Esophagus squamous epithelium (tissue), 5 donors: ENCODE results near the gene CERKL. TPM values are rescaled to one million over a fixed set of nuclear protein-coding genes. Genes with fewer than 3 reads are reported as not detected.

Experiments used
- DNase-seq: peaks from one replicate; lab custom pipeline; 2025; lab: John Stamatoyannopoulos, UW
- H3K27ac ChIP-seq, 4 donors: fragments of 200-600 bp; sonication (generic); one replicate each; pipeline ENCODE4 v1.5.1; 2016 to 2019; ENCODE audit warnings: mild to moderate bottlenecking in 1 of 4
- H3K27me3 ChIP-seq, 4 donors: fragments of 200-600 bp; sonication (generic); 1 replicate in 3 of 4; 2 replicates in 1 of 4; pipeline versions ENCODE4 v1.5.1 to v1.6.0; 2017 to 2021; ENCODE audit warnings: antibody characterized with exemption in 1 of 4
- H3K36me3 ChIP-seq, 3 donors: fragments of 200-600 bp; sonication (generic); one replicate each; pipeline ENCODE4 v1.5.1; 2016 to 2019
- H3K4me1 ChIP-seq, 3 donors: fragments of 200-600 bp; sonication (generic); one replicate each; pipeline ENCODE4 v1.5.1; 2017 to 2019
- H3K4me3 ChIP-seq, 4 donors: fragments of 200-600 bp; sonication (generic); 1 replicate in 3 of 4; 2 replicates in 1 of 4; pipeline ENCODE4 v1.5.1; 2016 to 2019; ENCODE audit warnings: mild to moderate bottlenecking in 2 of 4, moderate library complexity in 1 of 4
- H3K9me3 ChIP-seq, 3 donors: fragments of 200-600 bp; sonication (generic); one replicate each; pipeline ENCODE4 v1.5.1; 2016 to 2019
- POLR2A ChIP-seq, 4 donors: fragments of 450-650 bp; IDR thresholded peaks; one replicate each; pipeline ENCODE4 v1.6.1; 2017; ENCODE audit warnings: antibody characterized with exemption in 4 of 4, mild to moderate bottlenecking in 4 of 4, moderate library complexity in 3 of 4
- WGBS, 2 donors: methylation state at CpG; one replicate each; pipeline ENCODE4 v1.1.5; 2018; 5-methylcytosine and 5-hydroxymethylcytosine counted together
- intact Hi-C: fragments of 100-400 bp; cut with DNase I; formaldehyde crosslinking; loops from one replicate; pipeline ENCODE4 v1.15.0; 2022
- total RNA-seq, 4 donors: library from RNA; depleted of rRNA; stranded (reverse); fragments of >200 nt; gene quantifications; one replicate each; pipeline ENCODE4 v1.1.0, GENCODE V29; 2016
- TF ChIP-seq, protein P1 (sequence below), 6 experiments: fragments of 450-650 bp in 4 of 6; fragments of 200-600 bp in 2 of 6; sonication (generic) in 2 of 6; IDR thresholded peaks; one replicate each; pipeline ENCODE4 v1.5.1; 2016 to 2019; ENCODE audit warnings: antibody characterized with exemption in 6 of 6, mild to moderate bottlenecking in 4 of 6, moderate library complexity in 4 of 6
- donor health status: DM: yes; HTN: yes; CAD: no.

The CERKL gene
- total RNA-seq, 4 donors from 2014 or later = 0.15 TPM; not detected in 3

DNA sequence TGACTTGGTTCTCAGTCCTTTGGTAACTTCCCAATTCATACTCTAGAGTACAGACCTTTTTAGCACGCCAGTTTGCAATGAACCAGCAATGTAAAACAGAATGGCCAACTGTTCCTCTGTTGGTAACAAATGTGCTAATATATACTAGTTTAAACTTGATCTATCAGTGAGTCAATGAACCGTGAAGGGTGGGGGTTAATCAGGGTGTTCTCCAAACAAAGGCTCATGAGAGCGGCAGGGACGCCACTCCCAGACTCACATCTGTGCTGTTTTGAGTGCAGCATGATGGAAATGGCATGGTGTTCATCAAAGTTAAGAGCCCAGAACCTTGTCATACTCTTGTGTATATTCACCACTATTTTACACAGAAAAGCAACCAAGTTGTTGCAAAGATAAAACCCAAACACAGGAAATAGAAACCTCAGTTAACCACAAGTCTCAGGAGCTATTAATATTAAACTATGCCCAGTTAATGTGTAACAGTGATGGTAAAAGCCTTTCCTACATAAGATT lies 70.3 kb downstream of the CERKL start:
- no peak for DNase-seq

DNA sequence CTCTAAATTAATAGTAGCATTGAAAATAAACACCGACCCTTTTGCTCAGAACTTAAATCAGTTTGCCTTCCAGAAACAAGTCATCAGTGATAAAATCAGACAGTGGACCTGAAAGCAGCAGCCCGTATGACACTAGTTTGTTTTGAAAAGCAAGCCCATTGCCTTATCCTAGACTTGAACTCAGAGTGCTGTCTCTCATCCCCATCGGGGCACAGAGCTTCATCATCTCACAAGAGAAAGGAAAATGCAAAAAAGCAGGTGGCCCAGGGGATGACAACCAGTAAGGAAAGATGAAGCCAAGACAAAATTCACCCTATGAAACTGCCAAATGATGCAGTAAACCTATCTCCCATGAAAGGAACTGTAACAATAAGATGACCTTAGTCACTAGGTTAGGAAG lies 71.2 kb downstream of the CERKL start:
- H3K9me3 ChIP-seq = no peaks in the 10 kb centered on the region
- WGBS, 2 donors = 53 to 63% methylated on average over 3 of the region's 3 CpGs
- no peak for TF ChIP-seq POLR2A (IDR thresholded peaks at IDR 0.05)
- TF ChIP-seq, protein P1, sequence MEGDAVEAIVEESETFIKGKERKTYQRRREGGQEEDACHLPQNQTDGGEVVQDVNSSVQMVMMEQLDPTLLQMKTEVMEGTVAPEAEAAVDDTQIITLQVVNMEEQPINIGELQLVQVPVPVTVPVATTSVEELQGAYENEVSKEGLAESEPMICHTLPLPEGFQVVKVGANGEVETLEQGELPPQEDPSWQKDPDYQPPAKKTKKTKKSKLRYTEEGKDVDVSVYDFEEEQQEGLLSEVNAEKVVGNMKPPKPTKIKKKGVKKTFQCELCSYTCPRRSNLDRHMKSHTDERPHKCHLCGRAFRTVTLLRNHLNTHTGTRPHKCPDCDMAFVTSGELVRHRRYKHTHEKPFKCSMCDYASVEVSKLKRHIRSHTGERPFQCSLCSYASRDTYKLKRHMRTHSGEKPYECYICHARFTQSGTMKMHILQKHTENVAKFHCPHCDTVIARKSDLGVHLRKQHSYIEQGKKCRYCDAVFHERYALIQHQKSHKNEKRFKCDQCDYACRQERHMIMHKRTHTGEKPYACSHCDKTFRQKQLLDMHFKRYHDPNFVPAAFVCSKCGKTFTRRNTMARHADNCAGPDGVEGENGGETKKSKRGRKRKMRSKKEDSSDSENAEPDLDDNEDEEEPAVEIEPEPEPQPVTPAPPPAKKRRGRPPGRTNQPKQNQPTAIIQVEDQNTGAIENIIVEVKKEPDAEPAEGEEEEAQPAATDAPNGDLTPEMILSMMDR (IDR thresholded peaks at IDR 0.05) = no peak

More for the DNA sequence above, 70.3 kb downstream of the CERKL start:
- peaks cover 0 to 19% (median 0%) of the 10 kb centered on the region in 4 donors for H3K27me3 ChIP-seq
- WGBS, 2 donors = 6 to 10% methylated on average over 2 to 4 of the region's 4 CpGs
- no peak for TF ChIP-seq POLR2A (IDR thresholded peaks at IDR 0.05)
- TF ChIP-seq, protein P1 (IDR thresholded peaks at IDR 0.05) = no peak
- H3K36me3 ChIP-seq = no peaks in the 10 kb centered on the region
- peaks cover 0 to 10% (median 0%) of the 10 kb centered on the region in 3 donors for H3K4me1 ChIP-seq
- no peak overlapping the region for H3K4me3 ChIP-seq
- H3K27ac ChIP-seq = no peak overlapping the region
- intact Hi-C loops = no loop called here
- H3K9me3 ChIP-seq = no peaks in the 10 kb centered on the region

DNA sequence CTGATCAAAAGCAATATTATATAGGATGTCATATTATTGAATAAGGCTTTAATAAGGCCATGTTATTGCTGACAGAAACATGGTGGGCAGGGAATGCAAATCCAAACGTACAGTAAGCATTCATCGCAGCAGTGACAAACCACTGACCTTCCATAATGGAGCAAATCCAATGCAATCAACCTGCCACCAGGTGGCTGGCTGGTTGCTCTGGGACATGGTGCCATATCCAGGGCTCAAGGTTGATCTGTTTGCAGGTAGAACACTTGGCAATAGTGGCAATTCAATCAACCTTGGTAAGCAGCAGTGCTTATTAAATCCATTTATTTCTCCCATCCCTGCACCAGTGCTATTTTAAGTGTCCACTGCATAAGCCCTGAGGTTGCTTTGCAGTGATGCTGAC lies 75.4 kb downstream of the CERKL start:
- WGBS, 2 donors = 65 to 87% methylated on average over 2 of the region's 2 CpGs
- intact Hi-C loops = no loop called here
- Histone ChIP-seq H3K36me3 (no peaks in the 10 kb centered on the region), H3K27me3 (peaks cover 0 to 14% (median 0%) of the 10 kb centered on the region in 4 donors), H3K27ac (no peak overlapping the region), H3K4me1 (peaks cover 0 to 7% (median 0%) of the 10 kb centered on the region in 3 donors), H3K4me3 (no peak overlapping the region), H3K9me3 (no peaks in the 10 kb centered on the region)
- DNase-seq = no peak
- TF ChIP-seq, protein P1 (IDR thresholded peaks at IDR 0.05) = peak in 1 of 6 experiments; percentile 30
- TF ChIP-seq POLR2A (IDR thresholded peaks at IDR 0.05) = no peak

More for the DNA sequence above, 71.2 kb downstream of the CERKL start:
- Histone ChIP-seq H3K4me1 (peaks cover 0 to 10% (median 0%) of the 10 kb centered on the region in 3 donors), H3K27ac (no peak overlapping the region), H3K4me3 (no peak overlapping the region), H3K27me3 (peaks cover 0 to 22% (median 0%) of the 10 kb centered on the region in 4 donors), H3K36me3 (no peaks in the 10 kb centered on the region)
- intact Hi-C loops = no loop called here
- no peak for DNase-seq

DNA sequence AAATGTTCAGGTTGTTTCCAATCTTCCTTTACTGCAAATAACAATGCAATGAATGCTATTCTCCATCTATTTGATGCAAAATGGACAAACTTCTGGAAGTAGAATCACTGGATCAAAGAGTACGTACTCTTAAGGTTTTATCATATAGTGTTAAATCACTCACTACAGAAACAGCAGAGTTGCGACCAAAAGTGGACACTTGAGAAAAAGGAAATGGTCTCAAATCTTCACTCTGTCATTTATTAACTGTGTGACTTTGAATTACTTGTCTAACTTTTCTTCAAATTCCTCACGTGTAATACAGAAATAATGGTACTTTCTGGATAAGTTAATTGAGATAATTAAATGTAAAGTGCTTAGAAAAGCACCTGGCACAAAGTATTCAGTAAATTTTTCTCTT lies 78.1 kb downstream of the CERKL start:
- Histone ChIP-seq H3K4me3 (no peak overlapping the region), H3K4me1 (no peaks in the 10 kb centered on the region), H3K9me3 (no peaks in the 10 kb centered on the region), H3K27ac (no peak overlapping the region), H3K36me3 (no peaks in the 10 kb centered on the region), H3K27me3 (peaks cover 0 to 17% (median 0%) of the 10 kb centered on the region in 4 donors)
- no peak for TF ChIP-seq POLR2A (IDR thresholded peaks at IDR 0.05)
- TF ChIP-seq, protein P1 (IDR thresholded peaks at IDR 0.05) = no peak
- no peak for DNase-seq
- intact Hi-C loops = no loop called here
- 49 to 57% methylated on average over 3 of the region's 3 CpGs for WGBS, 2 donors

DNA sequence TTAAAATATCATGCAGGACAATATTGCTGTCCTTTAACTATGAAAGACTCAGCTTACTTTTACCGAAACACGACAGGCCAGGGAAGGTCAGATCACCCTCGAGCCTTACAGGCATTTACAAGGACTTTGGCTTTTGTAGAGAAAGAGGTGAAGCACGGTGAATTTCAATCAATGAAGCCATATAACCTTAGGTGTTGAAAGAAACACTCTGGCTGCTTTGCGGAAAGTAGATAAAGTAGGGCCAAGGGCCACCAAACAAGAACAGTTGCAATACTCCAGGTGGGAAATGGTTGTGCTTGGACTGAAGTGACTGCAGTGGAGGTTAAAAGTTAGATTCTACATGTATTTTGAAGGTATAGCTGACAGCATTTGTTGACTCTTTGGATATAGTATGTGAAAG lies 80.5 kb downstream of the CERKL start:
- TF ChIP-seq POLR2A (IDR thresholded peaks at IDR 0.05) = no peak
- Histone ChIP-seq H3K27ac (no peak overlapping the region), H3K4me1 (no peaks in the 10 kb centered on the region), H3K36me3 (no peaks in the 10 kb centered on the region), H3K9me3 (no peaks in the 10 kb centered on the region), H3K27me3 (peaks cover 0 to 4% (median 0%) of the 10 kb centered on the region in 4 donors), H3K4me3 (no peak overlapping the region)
- intact Hi-C loops = no loop called here
- DNase-seq = no peak
- WGBS, 2 donors = 84 to 86% methylated on average over 5 of the region's 5 CpGs
